ENCODE results near the gene HPSE2. TPM values are rescaled to one million over a fixed set of nuclear protein-coding genes. Genes with fewer than 3 reads are reported as not detected.
"Not testable (repeated sequence)": the region's sequence is repeated elsewhere in the genome, so short reads cannot be mapped to it uniquely, and the experiment has no call there.

HPSE2 gene
- not detected in 2 replicates for total RNA-seq (2014; rRNA removed; shearing (Covaris generic))

DNA sequence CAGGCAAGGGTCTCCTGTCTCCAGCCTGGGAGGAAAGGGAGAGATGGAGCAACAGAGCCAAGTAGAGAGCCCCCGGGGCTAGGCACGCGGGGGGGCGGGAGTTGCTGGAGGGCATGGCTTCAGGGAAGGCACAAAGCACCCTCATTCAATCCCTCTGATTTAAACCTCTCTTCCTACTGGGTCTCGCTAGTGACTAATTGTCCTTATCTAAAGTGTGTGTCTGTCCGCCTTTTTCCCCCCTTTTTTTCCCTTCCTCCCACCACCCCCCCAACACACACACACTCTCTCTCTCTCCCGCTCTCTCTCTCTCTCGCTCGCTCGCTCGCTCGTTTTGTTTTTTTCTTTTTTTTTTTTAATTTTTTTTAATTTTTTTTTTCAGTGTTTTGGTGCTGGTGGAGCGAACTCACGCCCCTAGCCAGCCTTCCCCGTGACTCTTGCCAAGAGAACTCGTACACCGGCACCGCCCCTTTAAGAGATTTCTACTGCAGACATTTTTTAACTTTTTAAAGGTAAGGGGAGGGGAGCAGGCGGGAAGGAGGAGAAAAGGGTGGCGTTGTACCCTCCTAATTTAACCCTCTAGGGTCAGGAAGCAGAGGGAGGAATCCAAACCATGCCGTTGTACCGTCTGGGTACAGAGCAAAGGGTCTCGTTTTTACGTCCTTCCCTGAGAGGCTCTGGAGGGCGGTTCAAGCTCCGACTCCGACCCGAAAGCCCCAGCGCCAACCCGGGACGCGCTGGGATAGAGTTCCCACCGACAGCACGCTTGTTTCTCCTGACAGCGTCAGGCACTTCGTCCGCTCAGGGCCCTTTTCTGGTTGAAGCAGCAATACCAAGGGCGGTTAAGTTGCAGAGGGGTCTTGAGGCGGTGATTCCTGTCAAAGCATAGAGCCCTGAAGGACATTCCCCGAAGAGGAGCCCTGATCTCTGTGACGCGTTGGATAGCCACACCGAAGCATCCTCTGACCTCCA is at the start of gene HPSE2:
Gene HPSE2, minus strand, starts transcription at position 195 of the 969 bp plus-strand sequence.
- DNase-seq (ENCODE audit: low spot score) = no peak

GRCh38 chr10:99280472-99280871 is 44.8 kb upstream of the HPSE2 start:
- DNase-seq (ENCODE audit: low spot score) = no peak

DNA sequence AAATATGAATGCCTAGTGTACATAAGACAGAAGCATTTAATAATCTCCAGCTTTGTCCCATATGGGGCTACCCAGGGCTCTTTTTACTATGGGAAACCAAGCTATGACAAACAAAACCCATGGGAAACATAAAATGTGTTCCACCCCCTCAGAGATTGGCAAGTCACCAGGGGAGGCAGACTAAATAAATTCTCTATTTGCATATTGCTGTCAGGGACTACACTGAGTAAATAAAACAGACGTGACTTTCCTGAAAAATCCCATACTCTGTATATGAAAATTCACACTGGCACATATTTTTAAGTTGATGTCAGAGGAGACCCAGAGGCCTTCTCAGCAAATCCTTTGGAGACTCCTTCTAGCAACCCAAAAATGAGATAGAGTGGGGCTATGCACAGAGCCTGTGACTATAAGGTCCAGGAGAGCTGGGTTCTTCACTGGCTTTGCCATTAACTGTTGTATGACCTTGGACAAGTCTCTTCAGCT is 44.0 kb upstream of the HPSE2 start:
- no peak for DNase-seq (ENCODE audit: low spot score)

GRCh38 chr10:99276848-99277486 is 41.3 kb upstream of the HPSE2 start:
- DNase-seq (ENCODE audit: low spot score) = peak; percentile 19

- no peak for DNase-seq (ENCODE audit: low spot score)
These were observed 30.7 kb upstream of the HPSE2 start for GRCh38 chr10:99266383-99266782.

DNA sequence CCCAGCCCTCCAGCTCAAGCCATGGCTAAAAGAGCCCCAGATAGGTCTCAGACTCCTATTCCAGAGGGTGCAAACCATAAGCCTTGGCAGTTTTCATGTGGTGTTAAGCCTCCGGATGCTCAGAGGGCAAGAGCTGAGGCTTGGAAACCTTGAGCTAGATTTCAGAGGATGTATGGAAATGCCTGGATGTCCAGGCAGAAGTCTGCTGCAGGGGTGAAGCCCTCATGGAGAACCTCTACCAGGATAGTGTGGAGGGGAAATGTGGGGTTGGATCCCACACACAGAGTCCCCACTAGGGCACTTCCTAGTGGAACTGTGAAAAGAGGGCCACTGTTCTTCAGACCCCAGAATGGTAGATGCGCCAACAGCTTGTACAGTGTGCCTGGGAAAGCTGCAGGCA is 13.2 kb upstream of the HPSE2 start:
- DNase-seq (ENCODE audit: low spot score) = no peak

DNA sequence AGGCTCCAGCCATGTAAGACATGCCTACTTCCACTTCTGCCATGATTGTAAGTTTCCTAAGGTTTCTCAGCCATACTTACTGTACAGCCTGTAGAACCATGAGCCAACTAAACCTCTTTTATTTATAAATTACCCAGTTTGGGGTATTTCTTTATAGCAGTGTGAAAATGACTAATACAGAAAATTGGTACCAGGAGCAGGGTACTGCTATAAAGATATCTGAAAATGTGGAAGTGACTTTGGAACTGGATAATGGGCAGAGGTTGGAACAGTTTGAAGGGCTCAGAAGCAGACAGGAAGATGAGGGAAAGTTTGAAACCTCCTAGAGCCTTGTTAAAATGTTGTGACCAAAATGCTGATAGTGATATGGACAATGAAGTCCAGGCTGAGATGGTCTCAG is 12.2 kb upstream of the HPSE2 start:
- DNase-seq (ENCODE audit: low spot score) = not testable (repeated sequence)

GRCh38 chr10:99236627-99237309 is 1.1 kb upstream of the HPSE2 start:
- DNase-seq (ENCODE audit: low spot score) = no peak

- DNase-seq (ENCODE audit: low spot score) = no peak
These were observed 628 bp downstream of the HPSE2 start for GRCh38 chr10:99234791-99235657.

- DNase-seq (ENCODE audit: low spot score) = no peak
These were observed 1.4 kb downstream of the HPSE2 start for GRCh38 chr10:99234041-99234790.

GRCh38 chr10:99233689-99234037 is 2.0 kb downstream of the HPSE2 start:
- no peak for DNase-seq (ENCODE audit: low spot score)

- no peak for DNase-seq (ENCODE audit: low spot score)
These were observed 2.5 kb downstream of the HPSE2 start for GRCh38 chr10:99233000-99233688.

GRCh38 chr10:99232360-99232999 is 3.2 kb downstream of the HPSE2 start:
- no peak for DNase-seq (ENCODE audit: low spot score)

- no peak for DNase-seq (ENCODE audit: low spot score)
These were observed 10.9 kb downstream of the HPSE2 start for GRCh38 chr10:99224766-99225165.

GRCh38 chr10:99207340-99207739 is 28.3 kb downstream of the HPSE2 start:
- DNase-seq (ENCODE audit: low spot score) = no peak

- DNase-seq (ENCODE audit: low spot score) = no peak
These were observed 32.3 kb downstream of the HPSE2 start for GRCh38 chr10:99203310-99203709.

- DNase-seq (ENCODE audit: low spot score) = no peak
These were observed 62.7 kb downstream of the HPSE2 start for GRCh38 chr10:99172950-99173349.

- peak; percentile 42 for DNase-seq (ENCODE audit: low spot score)
These were observed 63.4 kb downstream of the HPSE2 start for GRCh38 chr10:99172128-99172738.

DNA sequence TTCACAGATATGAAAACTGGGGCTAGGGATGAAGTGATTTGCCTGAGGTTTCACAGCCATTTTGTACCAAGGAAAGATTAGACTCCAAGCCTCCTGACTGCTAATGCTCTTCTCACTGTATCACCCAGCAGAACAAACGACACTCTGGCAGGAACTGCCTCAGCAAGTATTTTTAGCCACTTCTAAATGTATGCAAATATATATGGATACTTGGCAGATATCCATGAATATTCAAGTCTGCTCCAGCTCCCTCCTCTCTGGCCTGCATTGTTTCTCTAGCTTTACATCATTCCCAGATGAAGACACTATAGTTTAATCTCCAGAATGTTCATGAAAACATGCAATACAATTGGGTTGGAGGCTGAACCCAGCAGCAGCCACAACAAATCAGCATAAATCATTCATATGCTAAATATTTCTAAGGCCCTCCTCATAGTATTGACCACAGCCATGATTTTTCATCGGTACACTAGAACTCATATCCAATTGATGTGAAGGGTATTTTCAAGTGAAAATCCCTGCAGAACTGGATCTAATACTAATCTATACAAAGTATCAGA is 65.5 kb downstream of the HPSE2 start:
- no peak for DNase-seq (ENCODE audit: low spot score)

Data from A172 (cell line).